Stimulated activated CD4-positive, alpha-beta T cell treated with anti-CD3 and anti-CD28 coated beads, Interleukin-1b, Interleukin-23, amount 100 ng/mL, for 1 hour (primary cell): ENCODE data around the gene TRIOBP.
A peak's percentile ranks its signal among the peaks of the same experiment; 100 is the strongest.

ENCODE experiments used
- DNase-seq, 2 donors: peaks; one replicate each; pipeline ENCODE4 v3.0.0-alpha.2; 2020; ENCODE audit warnings: low read depth in 2 of 2

The TRIOBP gene

GRCh38 chr22:37664249-37665101, 32.4 kb upstream of the TRIOBP start:
- no peak for DNase-seq

GRCh38 chr22:37665487-37665886, 31.4 kb upstream of the TRIOBP start:
- no peak for DNase-seq

DNA sequence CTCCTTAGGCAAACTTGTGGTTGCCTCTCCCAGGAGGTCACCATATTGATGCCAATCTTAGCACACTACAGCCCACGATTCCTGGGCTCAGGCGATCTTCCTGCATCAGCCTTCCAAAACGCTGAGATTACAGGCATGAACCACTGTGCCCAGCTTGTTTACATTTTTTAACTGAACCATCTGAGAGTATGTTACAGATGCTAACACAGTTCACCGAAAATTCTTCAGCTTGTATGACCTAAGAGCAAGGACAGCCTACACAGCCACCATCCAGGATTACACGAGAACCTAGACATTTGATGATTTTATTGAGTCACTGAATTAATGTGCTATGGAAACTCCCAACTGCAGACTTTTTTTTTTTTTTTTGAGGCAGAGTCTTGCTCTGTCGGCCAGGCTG, 27.3 kb upstream of the TRIOBP start:
- no peak for DNase-seq

GRCh38 chr22:37672206-37672919, 24.5 kb upstream of the TRIOBP start:
- DNase-seq = no peak

DNA sequence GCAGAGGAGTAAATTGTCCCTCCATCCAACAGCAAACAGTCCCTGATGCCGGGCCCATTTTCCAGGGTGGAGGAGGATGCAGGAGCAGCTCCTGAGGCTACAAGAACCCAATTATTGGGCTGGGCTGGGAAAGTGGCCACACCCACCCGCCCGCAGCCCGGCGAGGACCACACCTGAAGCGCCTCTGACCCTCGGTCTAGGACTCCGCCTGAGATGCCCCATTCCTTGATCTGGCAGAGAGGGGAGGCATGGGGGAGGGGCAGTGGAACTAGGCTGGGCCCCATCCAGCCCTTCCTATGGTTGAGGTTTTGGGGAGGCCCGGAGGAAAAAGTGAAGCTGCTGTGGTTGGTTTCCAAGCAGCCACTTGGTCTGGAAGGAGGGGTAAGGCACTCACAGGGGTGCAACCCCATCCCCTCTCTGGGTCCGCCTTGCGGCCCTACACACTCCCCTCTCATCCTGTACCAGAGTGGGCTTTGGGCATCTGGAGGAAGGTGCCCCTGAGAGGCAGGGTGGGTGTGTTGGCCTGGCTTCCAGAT, 23.9 kb upstream of the TRIOBP start:
- no peak for DNase-seq

GRCh38 chr22:37674248-37674647, 22.6 kb upstream of the TRIOBP start:
- no peak for DNase-seq

DNA sequence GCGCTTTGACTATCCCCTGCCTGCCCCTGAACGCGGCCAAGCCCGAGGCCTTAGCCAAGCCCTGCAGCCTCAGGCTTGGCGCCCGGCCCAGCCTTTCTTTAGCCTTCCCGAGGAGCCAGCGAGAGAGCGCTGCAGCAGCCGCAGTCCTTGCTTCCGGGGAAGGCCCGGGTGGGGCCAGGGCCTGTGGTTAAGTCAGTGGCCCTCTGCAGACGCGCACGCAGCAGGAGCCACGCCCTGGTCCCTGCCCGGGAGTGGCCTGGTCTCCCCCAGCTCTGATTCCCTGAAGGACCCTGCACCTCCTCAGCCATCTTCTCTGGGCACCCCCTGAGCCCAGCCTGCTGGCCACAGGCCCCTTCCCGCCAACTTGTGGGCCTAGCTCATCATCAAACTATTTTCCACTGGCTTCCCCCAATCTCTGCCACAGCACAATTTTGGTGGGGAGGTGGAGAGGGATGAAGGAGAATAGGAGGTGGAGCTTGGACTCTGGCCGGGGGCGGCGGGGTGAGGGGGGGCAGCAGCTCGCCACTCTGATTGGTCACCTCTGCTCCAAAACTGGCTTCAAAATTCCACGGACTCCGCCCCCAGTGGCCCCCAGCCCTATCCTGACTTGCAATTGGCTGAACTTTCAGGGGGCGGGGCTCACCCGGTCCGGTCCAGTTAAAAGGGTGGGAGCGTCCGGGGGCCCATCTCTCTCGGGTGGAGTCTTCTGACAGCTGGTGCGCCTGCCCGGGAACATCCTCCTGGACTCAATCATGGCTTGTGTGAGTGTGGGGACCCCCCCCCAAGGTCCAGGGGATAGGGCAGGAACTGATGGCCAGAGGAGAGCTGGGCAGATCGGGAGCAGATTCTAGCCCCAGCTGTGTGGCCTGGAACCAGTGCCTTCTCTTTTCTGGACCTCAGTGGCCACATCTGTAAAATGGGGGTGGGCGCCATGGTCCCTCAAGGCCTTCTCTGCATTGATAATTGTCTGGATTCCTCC, 21.6 kb upstream of the TRIOBP start, which contains the start of gene LGALS1:
LGALS1 (plus strand) TSS at position 686 of the 979 bp plus-strand sequence; CDS start at position 753, 67 bp downstream.
- no peak for DNase-seq

GRCh38 chr22:37675930-37676735, 20.7 kb upstream of the TRIOBP start:
- DNase-seq = no peak

- DNase-seq = peak; percentile 87 to 89
Measured at GRCh38 chr22:37676736-37677492, 19.9 kb upstream of the TRIOBP start.

- no peak for DNase-seq
Measured at GRCh38 chr22:37677493-37677974, 19.3 kb upstream of the TRIOBP start.

DNA sequence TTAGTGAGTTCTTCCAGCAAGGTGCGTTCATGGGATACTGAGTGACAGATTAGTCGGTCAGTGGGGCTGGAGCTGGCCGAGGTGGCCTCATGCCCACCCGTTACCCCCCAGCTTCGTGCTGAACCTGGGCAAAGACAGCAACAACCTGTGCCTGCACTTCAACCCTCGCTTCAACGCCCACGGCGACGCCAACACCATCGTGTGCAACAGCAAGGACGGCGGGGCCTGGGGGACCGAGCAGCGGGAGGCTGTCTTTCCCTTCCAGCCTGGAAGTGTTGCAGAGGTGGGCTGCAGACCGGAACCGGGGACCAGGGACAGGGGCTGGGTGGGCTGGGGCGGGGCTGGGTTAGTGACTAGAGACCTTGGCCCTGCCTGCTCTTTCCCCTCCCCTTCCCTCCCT, 18.5 kb upstream of the TRIOBP start:
- no peak for DNase-seq

GRCh38 chr22:37679670-37680069, 17.2 kb upstream of the TRIOBP start:
- no peak for DNase-seq

DNA sequence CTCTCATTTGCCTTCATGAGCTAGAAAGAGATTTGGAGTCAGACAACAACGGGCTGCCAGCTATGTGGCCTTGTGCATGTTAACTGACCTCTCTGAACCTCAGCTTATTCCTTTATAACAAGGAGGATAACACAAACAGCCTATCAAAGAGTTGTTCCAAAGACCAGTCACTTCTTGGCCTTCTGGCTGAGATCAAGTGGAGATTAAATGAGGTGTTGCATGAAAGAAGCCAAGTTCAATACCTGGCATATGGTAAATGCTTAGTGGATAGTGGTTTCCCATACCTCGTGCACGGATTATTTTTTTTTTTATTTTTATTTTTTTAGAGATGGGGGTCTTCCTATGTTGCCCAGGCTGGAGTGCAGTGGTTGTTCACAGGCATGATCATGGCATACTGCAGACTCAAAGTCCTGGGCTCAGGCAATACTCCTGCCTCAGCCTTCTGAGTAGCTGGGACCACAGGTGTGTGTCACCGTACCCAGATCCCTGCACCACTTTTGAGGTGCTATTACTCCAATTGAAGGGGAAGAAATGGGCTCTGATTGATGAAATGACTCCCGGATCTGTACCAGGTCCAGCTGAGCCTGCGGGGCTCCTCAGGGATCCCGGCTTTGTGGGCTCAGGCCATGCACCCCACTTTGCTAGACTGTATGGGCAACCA, 16.5 kb upstream of the TRIOBP start:
- DNase-seq = no peak

- DNase-seq = no peak
Measured at GRCh38 chr22:37681001-37681424, 15.8 kb upstream of the TRIOBP start.

GRCh38 chr22:37681556-37682049, 15.2 kb upstream of the TRIOBP start:
- DNase-seq = peak; percentile 42 to 49

GRCh38 chr22:37684803-37685615, 11.8 kb upstream of the TRIOBP start:
- no peak for DNase-seq

GRCh38 chr22:37686002-37686982, 10.6 kb upstream of the TRIOBP start, which contains the start of gene NOL12:
Gene NOL12 (plus strand): TSS chr22:37686343. CDS start chr22:37686393, 50 bp downstream.
- peak in 1 of 2 donors; percentile 60 for DNase-seq
